K562 (cell line): ENCODE measurements around the gene ODAM. TPM values are rescaled to one million over a fixed set of nuclear protein-coding genes. Genes with fewer than 3 reads are reported as not detected.

Experiments
- ATAC-seq: fragments of 200-7000 bp; cut with Tn5 transposase; 3 replicates; pipeline ENCODE4 v1.9.1; 2020; ENCODE audit warnings: moderate library complexity
- BruUV-seq: library from RNA; stranded (reverse); fragments of 400-500 nt; replicated peaks from 2 replicates; lab custom pipeline; 2021; lab: Mats Ljungman, UMichigan
- CTCF ChIA-PET: fragments of 300-600 bp; formaldehyde crosslinking; extraction: SDS; loops from one replicate; lab custom pipeline; 2021; ENCODE audit warnings: low intra/inter-chr PET ratio; lab: Yijun Ruan, JAX
- POLR2A ChIA-PET: fragments of 300-600, 350-650 bp; sonication (Branson Sonifier 250); formaldehyde crosslinking; extraction: SDS; loops from one replicate; lab custom pipeline; 2021; ENCODE audit warnings: antibody characterized with exemption, inconsistent platforms; lab: Yijun Ruan, JAX
- DNase-seq, 4 experiments: peaks; one replicate each; pipeline versions ENCODE4 v3.0.0 to v3.0.0-alpha.2; 2011 to 2018; ENCODE audit warnings: low spot score in 3 of 4, mixed read lengths in 3 of 4; ENCODE audit errors: extremely low read depth in 1 of 4
- FAIRE-seq: peaks from 2 replicates; lab custom pipeline; 2011; peaks lifted over from hg19 to GRCh38; lab: Jason Lieb, UNC
- H2AFZ ChIP-seq: 2 replicates; pipeline ENCODE4 v1.6.0; 2011; ENCODE audit warnings: low read depth, low read length, control low read depth, inconsistent platforms
- H3K27ac ChIP-seq: fragments of 200-600 bp; 3 replicates; pipeline ENCODE4 v1.8.0; 2011; ENCODE audit warnings: low read depth, mild to moderate bottlenecking, control low read depth, inconsistent platforms, low read length, moderate library complexity, mixed read lengths; ENCODE audit errors: extremely low read depth
- H3K27me3 ChIP-seq, 2 experiments: fragments of 300-600 bp in 1 of 2; 2 replicates in 1 of 2; 3 replicates in 1 of 2; pipeline versions ENCODE4 v1.6.0 to v1.8.0; 2011; ENCODE audit warnings: inconsistent platforms in 2 of 2, low read length in 2 of 2, mild to moderate bottlenecking in 1 of 2, mixed read lengths in 1 of 2, moderate library complexity in 1 of 2; ENCODE audit not compliant: control insufficient read depth in 2 of 2, insufficient read depth in 2 of 2
- H3K36me3 ChIP-seq: fragments of 300-600 bp; 3 replicates; pipeline ENCODE4 v1.8.0; 2011; ENCODE audit warnings: mild to moderate bottlenecking, low read length, inconsistent platforms; ENCODE audit not compliant: control insufficient read depth, insufficient read depth
- H3K4me1 ChIP-seq, 2 experiments: fragments of 200-600 bp in 1 of 2; replicated peaks in 1 of 2; 2 replicates in 1 of 2; 3 replicates in 1 of 2; pipeline versions ENCODE4 v1.5.1 to v1.8.0; 2011; ENCODE audit warnings: inconsistent platforms in 2 of 2, low read length in 2 of 2, mild to moderate bottlenecking in 1 of 2, mixed read lengths in 1 of 2, moderate library complexity in 1 of 2; ENCODE audit not compliant: control insufficient read depth in 2 of 2, insufficient read depth in 2 of 2
- H3K4me2 ChIP-seq: 2 replicates; pipeline ENCODE4 v1.6.1; 2011; ENCODE audit warnings: low read length, control low read depth, inconsistent platforms, mixed read lengths; ENCODE audit not compliant: insufficient read depth
- H3K4me3 ChIP-seq: fragments of 200-600 bp; sonication (generic), shearing (Covaris generic); 2 replicates; pipeline ENCODE4 v1.5.1; 2016; ENCODE audit warnings: control low read depth, inconsistent platforms
- H3K79me2 ChIP-seq: fragments of 200-600 bp; 3 replicates; pipeline ENCODE4 v1.8.0; 2011; ENCODE audit warnings: low read length, inconsistent platforms; ENCODE audit not compliant: control insufficient read depth, insufficient read depth
- H3K9ac ChIP-seq, 2 experiments: 2 replicates each; pipeline versions ENCODE4 v1.6.0 to v1.6.1; 2011; ENCODE audit warnings: low read depth in 2 of 2, low read length in 2 of 2, control low read depth in 1 of 2, inconsistent platforms in 1 of 2, mild to moderate bottlenecking in 1 of 2, mixed read lengths in 1 of 2; ENCODE audit not compliant: insufficient read depth in 1 of 2
- H3K9me1 ChIP-seq: one replicate; pipeline ENCODE4 v1.6.0; 2011; ENCODE audit warnings: inconsistent platforms, mild to moderate bottlenecking, low read length, moderate library complexity; ENCODE audit not compliant: control insufficient read depth, insufficient read depth
- H3K9me3 ChIP-seq: replicated peaks from 2 replicates; pipeline ENCODE4 v1.5.1; 2011; ENCODE audit warnings: low read depth, low read length, inconsistent platforms; ENCODE audit not compliant: control insufficient read depth, insufficient read depth
- H4K20me1 ChIP-seq: replicated peaks from 2 replicates; pipeline ENCODE4 v1.6.1; 2011; ENCODE audit warnings: low read length, inconsistent platforms, mixed read lengths; ENCODE audit not compliant: control insufficient read depth, insufficient read depth
- FOXK1 ChIP-seq: sonication (generic); formaldehyde crosslinking; IDR thresholded peaks from 2 replicates; pipeline ENCODE4 v1.8.0; 2022; ENCODE audit warnings: missing genetic modification reagents, mild to moderate bottlenecking, borderline replicate concordance
- HDAC2 ChIP-seq: fragments of 450-650 bp; IDR thresholded peaks from 2 replicates; pipeline ENCODE4 v1.6.1; 2016; ENCODE audit warnings: mild to moderate bottlenecking
- KLF1 ChIP-seq: fragments of 450-650 bp; IDR thresholded peaks from 2 replicates; pipeline ENCODE4 v1.6.1; 2016; ENCODE audit warnings: missing genetic modification characterization, missing compliant biosample characterization
- SMARCA5 ChIP-seq: fragments of 450-650 bp; IDR thresholded peaks from 2 replicates; pipeline ENCODE4 v1.6.1; 2016
- ZEB2 ChIP-seq: fragments of 450-650 bp; IDR thresholded peaks from 2 replicates; pipeline ENCODE4 v1.6.1; 2016
- ZNF239 ChIP-seq: fragments of 250-450 bp; sonication (Bioruptor Pico); IDR thresholded peaks from 2 replicates; pipeline ENCODE4 v1.4.0; 2020; ENCODE audit warnings: mild to moderate bottlenecking
- ZNF253 ChIP-seq: fragments of 250-450 bp; sonication (Bioruptor Pico); conservative IDR thresholded peaks from 2 replicates; pipeline ENCODE4 v1.6.1; 2021; ENCODE audit warnings: mild to moderate bottlenecking
- WGBS: fragments of 100-300 bp; shearing (Covaris generic); methylation state at CpG from one replicate; pipeline ENCODE4 v1.1.6; 2016; ENCODE audit warnings: low coverage, mixed read lengths; ENCODE audit not compliant: insufficient coverage; ENCODE audit errors: missing lambda C conversion rate; 5-methylcytosine and 5-hydroxymethylcytosine counted together
- in situ Hi-C: fragments of 300-500 bp; cut with MboI; formaldehyde crosslinking; loops from 4 replicates; pipeline ENCODE4 v1.15.0; 2018; ENCODE audit warnings: inconsistent platforms, mixed read lengths
- intact Hi-C: fragments of 100-400 bp; cut with micrococcal nuclease; formaldehyde crosslinking; loops from 2 replicates; pipeline ENCODE4 v1.14.2; 2022
- polyA plus RNA-seq, 8 experiments: library from polyadenylated mRNA; depleted of rRNA in 4 of 8; stranded (reverse) in 5 of 8; unstranded in 3 of 8; fragments of >200 nt; fragmentation: Nextera tagmentation in 2 of 8; fragmentation: Illumina TruSeq in 1 of 8; extraction: Ambion mirVana in 2 of 8; extraction: Trizol in 1 of 8; gene quantifications; 2 replicates each; pipeline versions ENCODE4 v1.2.1 to v1.2.3, GENCODE V29; 2011 to 2014; ENCODE audit warnings: inconsistent platforms in 1 of 8, missing spikeins in 1 of 8
- total RNA-seq, 7 experiments: library from RNA; depleted of rRNA in 6 of 7; stranded (reverse); fragments of >200 nt in 6 of 7; fragmentation: Illumina TruSeq in 2 of 7; extraction: Trizol in 2 of 7; gene quantifications; 2 replicates each; pipeline versions ENCODE4 v1.2.1 to v1.2.3, GENCODE V29; 2011 to 2021; ENCODE audit warnings: low replicate concordance in 1 of 7
- TF ChIP-seq, protein P1 (sequence below): fragments of 450-650 bp; IDR thresholded peaks from 2 replicates; pipeline ENCODE4 v1.6.1; 2016; ENCODE audit warnings: low read depth, mild to moderate bottlenecking, moderate library complexity
- TF ChIP-seq, protein P2 (sequence below), 3 experiments: fragments of 200-800 bp in 1 of 3; sonication (Bioruptor generic) in 1 of 3; sonication (generic) in 1 of 3; formaldehyde crosslinking in 1 of 3; IDR thresholded peaks; 2 replicates each; pipeline versions ENCODE4 v1.6.1 to v1.8.0; 2016 to 2022; ENCODE audit warnings: mild to moderate bottlenecking in 2 of 3, missing compliant biosample characterization in 2 of 3, missing genetic modification characterization in 2 of 3, missing genetic modification reagents in 1 of 3
- TF ChIP-seq, protein P3 (sequence below): sonication (generic); formaldehyde crosslinking; IDR thresholded peaks from 2 replicates; pipeline ENCODE4 v1.8.0; 2023; ENCODE audit warnings: mild to moderate bottlenecking, missing genetic modification reagents
- TF ChIP-seq, protein P4 (sequence below): fragments of 250-450 bp; sonication (Bioruptor Pico); IDR thresholded peaks from 2 replicates; pipeline ENCODE4 v1.4.0; 2020; ENCODE audit warnings: borderline replicate concordance
- TF ChIP-seq, protein P5 (sequence below): sonication (generic); formaldehyde crosslinking; IDR thresholded peaks from 2 replicates; pipeline ENCODE4 v1.8.1; 2023; ENCODE audit warnings: mild to moderate bottlenecking, missing genetic modification reagents

Gene ODAM
- total and polyA plus RNA-seq, 9 of the 15 experiments (the other 6 are each of a cell fraction or from before 2014, with no cell fraction given): not detected

DNA sequence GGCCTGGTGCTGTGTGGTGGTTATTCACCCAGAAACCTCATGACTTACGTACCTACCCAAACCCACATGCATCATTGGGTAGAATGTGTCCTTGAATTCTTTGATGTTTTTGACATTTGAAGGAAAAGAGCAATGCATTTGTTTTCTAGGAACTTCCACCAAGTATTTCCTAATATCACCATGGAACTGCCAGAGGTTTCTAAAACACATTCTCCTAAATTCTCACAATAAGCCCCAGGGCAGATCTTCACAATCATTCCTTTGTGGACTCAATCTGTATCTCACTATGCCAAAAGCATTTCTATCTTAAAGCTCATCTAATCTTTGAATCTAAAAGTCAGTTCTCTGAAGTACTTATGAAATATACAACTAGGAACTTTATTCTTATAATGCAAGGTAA, 8.3 kb upstream of the ODAM start (continued):
- no peak for TF ChIP-seq KLF1 (tag)
- TF ChIP-seq ZEB2: no peak
- TF ChIP-seq, all 486 proteins: peak for 0

DNA sequence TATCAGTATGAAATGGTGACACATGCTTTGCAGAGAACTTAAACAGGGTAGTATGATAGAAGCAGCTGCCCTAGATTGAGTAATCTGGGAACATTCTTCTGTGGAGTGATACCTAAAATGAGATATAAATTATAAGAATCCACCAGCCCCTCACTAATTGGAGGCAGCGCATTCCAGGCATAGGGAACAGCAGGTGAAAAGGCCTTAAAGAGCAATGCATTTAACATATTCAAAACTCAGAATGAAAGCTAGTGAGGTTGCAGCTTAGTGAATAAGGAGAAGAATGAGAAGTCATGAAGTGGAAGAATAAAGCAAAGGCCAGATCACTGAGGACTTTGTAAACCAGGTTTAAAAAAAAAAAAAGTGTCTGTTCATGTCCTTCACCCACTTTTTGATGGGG, 4.9 kb upstream of the ODAM start:
- Histone ChIP-seq H3K9me1 (no peaks in the 10 kb centered on the region), H3K4me1 (no peaks in the 10 kb centered on the region), H3K4me3 (no peak overlapping the region), H3K9ac (no peak overlapping the region), H2AFZ (no peak overlapping the region), H3K4me2 (no peak overlapping the region), H3K27ac (no peak overlapping the region), H4K20me1 (no peaks in the 10 kb centered on the region), H3K27me3 (no peaks in the 10 kb centered on the region), H3K36me3 (no peaks in the 10 kb centered on the region), H3K79me2 (no peaks in the 10 kb centered on the region), H3K9me3 (no peaks in the 10 kb centered on the region)
- ATAC-seq: no peak
- CTCF ChIA-PET: no interaction called here
- no peak for FAIRE-seq
- in situ Hi-C loops (no loop called here), intact Hi-C loops (no loop called here)
- POLR2A ChIA-PET: no interaction called here
- no TSS peak for BruUV-seq
- no peak for DNase-seq
- WGBS: 0% methylated on average over 1 of the region's 1 CpG
- TF ChIP-seq ZNF239 (CRISPR knock-in tag) (no peak), HDAC2 (no peak), ZNF253 (no peak), SMARCA5 (no peak), FOXK1 (no peak)
- TF ChIP-seq, protein P1, sequence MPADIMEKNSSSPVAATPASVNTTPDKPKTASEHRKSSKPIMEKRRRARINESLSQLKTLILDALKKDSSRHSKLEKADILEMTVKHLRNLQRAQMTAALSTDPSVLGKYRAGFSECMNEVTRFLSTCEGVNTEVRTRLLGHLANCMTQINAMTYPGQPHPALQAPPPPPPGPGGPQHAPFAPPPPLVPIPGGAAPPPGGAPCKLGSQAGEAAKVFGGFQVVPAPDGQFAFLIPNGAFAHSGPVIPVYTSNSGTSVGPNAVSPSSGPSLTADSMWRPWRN: no peak
- TF ChIP-seq, protein P2, sequence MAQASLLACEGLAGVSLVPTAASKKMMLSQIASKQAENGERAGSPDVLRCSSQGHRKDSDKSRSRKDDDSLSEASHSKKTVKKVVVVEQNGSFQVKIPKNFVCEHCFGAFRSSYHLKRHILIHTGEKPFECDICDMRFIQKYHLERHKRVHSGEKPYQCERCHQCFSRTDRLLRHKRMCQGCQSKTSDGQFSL (CRISPR knock-in tag; IDR thresholded peaks at IDR 0.05): no peak
- TF ChIP-seq, protein P2 (tag; IDR thresholded peaks at IDR 0.05): no peak
- TF ChIP-seq, protein P3, sequence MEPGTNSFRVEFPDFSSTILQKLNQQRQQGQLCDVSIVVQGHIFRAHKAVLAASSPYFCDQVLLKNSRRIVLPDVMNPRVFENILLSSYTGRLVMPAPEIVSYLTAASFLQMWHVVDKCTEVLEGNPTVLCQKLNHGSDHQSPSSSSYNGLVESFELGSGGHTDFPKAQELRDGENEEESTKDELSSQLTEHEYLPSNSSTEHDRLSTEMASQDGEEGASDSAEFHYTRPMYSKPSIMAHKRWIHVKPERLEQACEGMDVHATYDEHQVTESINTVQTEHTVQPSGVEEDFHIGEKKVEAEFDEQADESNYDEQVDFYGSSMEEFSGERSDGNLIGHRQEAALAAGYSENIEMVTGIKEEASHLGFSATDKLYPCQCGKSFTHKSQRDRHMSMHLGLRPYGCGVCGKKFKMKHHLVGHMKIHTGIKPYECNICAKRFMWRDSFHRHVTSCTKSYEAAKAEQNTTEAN (CRISPR knock-in tag): no peak
- TF ChIP-seq, protein P4, sequence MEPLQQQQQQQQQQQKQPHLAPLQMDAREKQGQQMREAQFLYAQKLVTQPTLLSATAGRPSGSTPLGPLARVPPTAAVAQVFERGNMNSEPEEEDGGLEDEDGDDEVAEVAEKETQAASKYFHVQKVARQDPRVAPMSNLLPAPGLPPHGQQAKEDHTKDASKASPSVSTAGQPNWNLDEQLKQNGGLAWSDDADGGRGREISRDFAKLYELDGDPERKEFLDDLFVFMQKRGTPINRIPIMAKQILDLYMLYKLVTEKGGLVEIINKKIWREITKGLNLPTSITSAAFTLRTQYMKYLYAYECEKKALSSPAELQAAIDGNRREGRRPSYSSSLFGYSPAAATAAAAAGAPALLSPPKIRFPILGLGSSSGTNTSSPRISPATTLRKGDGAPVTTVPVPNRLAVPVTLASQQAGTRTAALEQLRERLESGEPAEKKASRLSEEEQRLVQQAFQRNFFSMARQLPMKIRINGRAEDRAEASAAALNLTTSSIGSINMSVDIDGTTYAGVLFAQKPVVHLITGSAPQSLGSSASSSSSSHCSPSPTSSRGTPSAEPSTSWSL (CRISPR knock-in tag): no peak
- TF ChIP-seq, protein P5, sequence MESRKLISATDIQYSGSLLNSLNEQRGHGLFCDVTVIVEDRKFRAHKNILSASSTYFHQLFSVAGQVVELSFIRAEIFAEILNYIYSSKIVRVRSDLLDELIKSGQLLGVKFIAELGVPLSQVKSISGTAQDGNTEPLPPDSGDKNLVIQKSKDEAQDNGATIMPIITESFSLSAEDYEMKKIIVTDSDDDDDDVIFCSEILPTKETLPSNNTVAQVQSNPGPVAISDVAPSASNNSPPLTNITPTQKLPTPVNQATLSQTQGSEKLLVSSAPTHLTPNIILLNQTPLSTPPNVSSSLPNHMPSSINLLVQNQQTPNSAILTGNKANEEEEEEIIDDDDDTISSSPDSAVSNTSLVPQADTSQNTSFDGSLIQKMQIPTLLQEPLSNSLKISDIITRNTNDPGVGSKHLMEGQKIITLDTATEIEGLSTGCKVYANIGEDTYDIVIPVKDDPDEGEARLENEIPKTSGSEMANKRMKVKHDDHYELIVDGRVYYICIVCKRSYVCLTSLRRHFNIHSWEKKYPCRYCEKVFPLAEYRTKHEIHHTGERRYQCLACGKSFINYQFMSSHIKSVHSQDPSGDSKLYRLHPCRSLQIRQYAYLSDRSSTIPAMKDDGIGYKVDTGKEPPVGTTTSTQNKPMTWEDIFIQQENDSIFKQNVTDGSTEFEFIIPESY (CRISPR knock-in tag): no peak
